Fibroblast of the conjunctiva (primary cell): Measurements from ENCODE around the gene CLPTM1L.
"Not testable (repeated sequence)": the region's sequence is repeated elsewhere in the genome, so short reads cannot be mapped to it uniquely, and the experiment has no call there.

Experiments used
- DNase-seq: peaks from one replicate; pipeline ENCODE4 v3.0.0-alpha.2; 2010; ENCODE audit warnings: low read depth

CLPTM1L gene

GRCh38 chr5:1289559-1289958 is 55.3 kb downstream of the CLPTM1L start:
- not testable (repeated sequence) for DNase-seq

GRCh38 chr5:1288439-1289335 is 56.2 kb downstream of the CLPTM1L start:
- no peak for DNase-seq

GRCh38 chr5:1285883-1286291 is 59.0 kb downstream of the CLPTM1L start:
- DNase-seq = no peak

GRCh38 chr5:1285141-1285540 is 59.8 kb downstream of the CLPTM1L start:
- DNase-seq = no peak

GRCh38 chr5:1284336-1284970 is 60.4 kb downstream of the CLPTM1L start:
- not testable (repeated sequence) for DNase-seq

GRCh38 chr5:1283729-1284041 is 61.2 kb downstream of the CLPTM1L start:
- DNase-seq = not testable (repeated sequence)

GRCh38 chr5:1282993-1283728 is 61.7 kb downstream of the CLPTM1L start:
- not testable (repeated sequence) for DNase-seq

GRCh38 chr5:1282131-1282992 is 62.5 kb downstream of the CLPTM1L start:
- no peak for DNase-seq

- DNase-seq = no peak
Measured at GRCh38 chr5:1281038-1281882, 63.6 kb downstream of the CLPTM1L start.

- DNase-seq = no peak
Measured at GRCh38 chr5:1280177-1281037, 64.5 kb downstream of the CLPTM1L start.

GRCh38 chr5:1279443-1280151 is 65.3 kb downstream of the CLPTM1L start:
- no peak for DNase-seq

GRCh38 chr5:1278656-1279442 is 66.0 kb downstream of the CLPTM1L start:
- DNase-seq = no peak

GRCh38 chr5:1278216-1278615 is 66.7 kb downstream of the CLPTM1L start:
- DNase-seq = no peak

- no peak for DNase-seq
Measured at GRCh38 chr5:1277781-1278180, 67.1 kb downstream of the CLPTM1L start.

GRCh38 chr5:1277331-1277730 is 67.6 kb downstream of the CLPTM1L start:
- DNase-seq = no peak

- no peak for DNase-seq
Measured at GRCh38 chr5:1276930-1277329, 68.0 kb downstream of the CLPTM1L start.

- not testable (repeated sequence) for DNase-seq
Measured at GRCh38 chr5:1275397-1276391, 69.2 kb downstream of the CLPTM1L start.
